Muscle of back (tissue), 11 donors: ENCODE data around the gene ZNF48. TPM values are rescaled to one million over a fixed set of nuclear protein-coding genes. Genes with fewer than 3 reads are reported as not detected.

Experiments
- DNase-seq, 3 donors: peaks; one replicate each; pipeline versions ENCODE4 v3.0.0 to v3.0.0-alpha.2; 2013
- polyA plus RNA-seq, 10 donors: library from polyadenylated mRNA; unstranded; fragments of 120-200 nt; gene quantifications; one replicate each; pipeline ENCODE4 v1.2.1, GENCODE V29; 2013; ENCODE audit not compliant: insufficient read length in 10 of 10

ZNF48 gene
- polyA plus RNA-seq, 10 donors, result 4.8 to 8.4 (median 5.9) TPM

DNA sequence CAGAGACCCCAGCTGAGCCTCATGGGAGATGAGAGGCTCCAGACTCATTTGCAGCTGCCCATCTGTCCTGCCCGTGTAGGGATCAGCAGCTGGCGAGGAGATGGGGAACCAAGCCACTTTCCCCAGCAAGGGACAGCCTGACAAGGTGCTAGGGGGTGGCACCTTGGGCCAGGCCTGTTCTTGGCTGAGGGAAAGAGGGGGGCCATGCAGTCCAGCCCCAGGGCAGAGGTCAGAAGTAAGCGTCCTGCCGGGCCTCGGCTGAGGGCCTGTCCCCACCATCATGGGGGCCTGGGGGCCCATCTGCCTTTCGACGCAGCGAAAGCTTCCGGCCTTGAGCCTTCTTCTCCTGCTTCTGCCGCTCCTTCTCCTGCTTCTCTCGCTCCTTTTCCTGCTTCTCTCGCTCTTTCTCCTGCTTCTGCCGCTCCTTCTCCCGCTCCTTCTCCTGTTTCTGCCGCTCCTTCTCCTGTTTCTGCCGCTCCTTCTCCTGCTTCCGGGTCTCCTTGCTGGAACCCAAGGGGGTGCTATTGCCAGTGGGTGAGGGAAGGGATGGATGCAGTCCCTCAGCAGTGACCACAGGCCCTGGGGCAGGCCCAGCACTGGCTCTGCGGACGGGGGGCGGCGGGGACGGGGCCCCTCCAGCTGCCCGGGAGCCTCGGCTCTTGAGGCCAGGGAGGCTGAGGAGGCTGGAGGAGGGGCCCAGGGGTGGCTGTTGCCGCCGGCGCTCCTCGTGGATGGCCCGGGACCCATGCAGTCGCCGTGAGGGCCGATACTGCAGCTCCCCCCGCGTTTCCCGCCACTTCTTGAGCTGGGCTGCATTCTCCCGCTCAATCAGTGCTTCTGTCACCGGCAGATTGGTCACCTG is 37.3 kb upstream of the ZNF48 start:
- no peak for DNase-seq

DNA sequence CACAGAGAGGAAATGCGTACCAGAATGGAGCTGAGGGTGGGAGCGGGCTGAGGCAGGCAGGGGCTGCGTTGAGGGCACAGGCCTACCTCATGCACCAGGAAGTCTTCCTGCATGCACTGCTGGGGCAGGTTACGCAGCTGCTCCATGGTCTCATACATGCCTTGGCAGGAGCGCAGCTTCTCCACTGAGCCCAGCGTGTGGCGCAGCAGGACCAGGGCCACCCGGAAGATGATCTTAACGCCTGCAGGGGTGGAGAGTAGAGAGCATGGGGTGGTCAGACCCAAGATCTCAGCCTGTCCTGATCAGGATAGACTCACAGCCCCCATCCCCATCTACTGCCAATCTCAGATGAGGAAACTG is 36.7 kb upstream of the ZNF48 start:
- DNase-seq, result no peak

DNA sequence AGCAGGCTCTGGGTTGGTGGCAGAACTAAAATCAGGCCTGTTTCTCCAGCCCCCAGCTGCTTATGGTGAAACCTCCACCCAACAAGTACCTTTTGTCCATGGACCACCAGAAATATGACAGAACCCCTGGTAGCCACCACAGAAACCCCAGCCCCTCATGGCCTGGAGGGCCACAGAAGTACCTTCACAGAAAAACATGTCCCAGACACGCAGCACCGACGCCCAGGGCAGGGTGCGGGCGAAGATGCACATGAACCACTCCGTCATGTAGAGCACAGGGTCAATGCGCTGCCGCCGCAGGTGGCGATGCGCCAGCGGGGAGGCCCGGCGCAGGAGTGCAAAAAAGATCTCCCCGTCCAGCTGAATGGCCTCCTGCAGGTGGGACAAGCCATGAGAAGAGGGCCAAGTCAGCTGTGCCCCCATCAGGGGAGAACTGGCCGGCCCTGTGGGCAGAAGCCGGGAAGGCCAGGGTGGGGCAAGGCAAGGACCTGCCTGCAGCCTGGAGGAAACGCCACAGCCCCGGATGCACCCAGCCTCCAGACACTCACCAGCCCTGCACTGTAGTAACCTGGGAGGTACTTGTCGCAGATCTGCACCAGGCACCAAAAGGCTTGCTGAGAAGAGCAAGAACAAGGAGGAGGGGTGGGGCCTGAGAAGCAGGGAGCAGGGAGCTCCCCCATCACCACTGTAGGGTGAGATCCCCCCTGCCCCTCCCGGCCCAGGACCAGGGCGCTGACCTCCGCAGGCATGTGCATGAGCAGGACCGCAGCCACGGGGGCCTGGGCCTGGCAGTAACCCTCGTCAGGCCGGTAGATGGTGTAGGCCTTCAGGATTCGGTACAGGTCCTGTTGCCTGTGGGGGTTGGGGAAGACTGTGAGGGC is 36.0 kb upstream of the ZNF48 start:
- no peak for DNase-seq

DNA sequence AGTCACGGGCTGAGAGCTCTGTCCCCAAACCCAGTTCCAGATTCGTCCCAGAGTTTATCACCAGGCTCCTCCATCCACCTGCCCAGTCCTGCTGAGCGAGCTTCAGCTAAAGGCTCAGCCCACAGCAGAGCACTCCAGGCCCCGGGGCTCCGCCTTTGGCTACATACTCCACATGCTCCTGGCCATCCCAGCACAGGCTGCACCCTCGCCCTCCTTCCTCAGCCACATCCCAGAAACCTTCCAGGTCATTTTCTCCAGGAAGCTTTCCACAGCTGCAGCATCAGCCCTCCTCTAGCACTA is 35.4 kb upstream of the ZNF48 start:
- DNase-seq, result no peak

DNA sequence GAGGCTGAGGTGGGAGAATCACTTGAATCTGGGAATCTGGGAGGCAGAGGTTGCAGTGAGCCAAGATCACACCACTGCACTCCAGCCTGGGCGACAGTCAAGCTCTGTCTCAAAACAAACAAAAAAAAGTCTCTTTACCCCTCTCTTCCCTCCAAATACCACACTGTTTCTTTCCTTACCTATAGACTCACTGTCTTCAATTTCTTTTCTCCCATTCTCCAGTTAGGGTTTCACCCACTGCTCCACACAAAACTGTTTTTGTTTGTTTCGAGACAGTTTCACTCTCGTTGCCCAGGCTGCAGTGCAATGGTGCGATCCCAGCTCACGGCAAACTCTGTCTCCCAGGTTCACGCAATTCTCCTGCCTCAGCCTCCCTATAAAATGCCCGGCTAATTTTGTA is 34.0 kb upstream of the ZNF48 start:
- DNase-seq, result no peak

DNA sequence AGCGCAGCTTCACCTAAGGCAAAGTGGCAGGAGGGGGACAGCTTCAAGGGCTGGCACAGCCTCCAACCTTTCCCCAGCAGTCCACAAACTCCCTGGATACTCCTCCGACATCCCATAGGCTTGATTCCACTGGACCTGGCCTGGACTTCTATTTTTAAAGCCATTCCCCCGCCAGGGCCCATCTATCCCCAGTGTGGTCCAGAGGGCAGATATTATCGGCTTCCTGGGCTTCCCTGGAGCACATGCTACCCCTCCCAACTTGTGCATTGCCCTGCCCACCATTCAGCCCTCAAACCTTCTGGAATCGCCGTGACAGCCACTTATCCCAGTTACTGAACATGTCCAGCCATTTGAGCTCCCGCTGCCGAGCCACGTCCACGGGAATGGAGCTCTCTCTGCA is 30.0 kb upstream of the ZNF48 start:
- no peak for DNase-seq

DNA sequence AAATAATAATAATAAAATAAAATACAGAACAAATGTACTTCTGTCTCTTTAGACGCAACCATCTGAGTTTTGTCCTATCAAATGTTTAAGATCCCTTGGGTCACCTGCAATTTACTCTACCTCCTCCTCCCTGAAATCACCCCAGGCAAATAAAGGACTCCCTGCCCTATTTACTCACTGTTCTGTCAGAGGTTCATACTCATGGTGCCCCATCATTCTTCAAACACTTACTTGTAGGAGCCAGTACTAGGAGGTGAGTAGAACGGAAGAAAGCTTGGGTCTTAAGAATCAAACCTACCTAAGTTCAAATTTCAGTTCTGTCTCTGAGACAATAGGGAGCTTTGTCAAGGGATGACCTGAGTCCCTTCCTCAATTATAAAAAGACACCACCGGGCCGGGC is 28.7 kb upstream of the ZNF48 start:
- DNase-seq, result no peak

DNA sequence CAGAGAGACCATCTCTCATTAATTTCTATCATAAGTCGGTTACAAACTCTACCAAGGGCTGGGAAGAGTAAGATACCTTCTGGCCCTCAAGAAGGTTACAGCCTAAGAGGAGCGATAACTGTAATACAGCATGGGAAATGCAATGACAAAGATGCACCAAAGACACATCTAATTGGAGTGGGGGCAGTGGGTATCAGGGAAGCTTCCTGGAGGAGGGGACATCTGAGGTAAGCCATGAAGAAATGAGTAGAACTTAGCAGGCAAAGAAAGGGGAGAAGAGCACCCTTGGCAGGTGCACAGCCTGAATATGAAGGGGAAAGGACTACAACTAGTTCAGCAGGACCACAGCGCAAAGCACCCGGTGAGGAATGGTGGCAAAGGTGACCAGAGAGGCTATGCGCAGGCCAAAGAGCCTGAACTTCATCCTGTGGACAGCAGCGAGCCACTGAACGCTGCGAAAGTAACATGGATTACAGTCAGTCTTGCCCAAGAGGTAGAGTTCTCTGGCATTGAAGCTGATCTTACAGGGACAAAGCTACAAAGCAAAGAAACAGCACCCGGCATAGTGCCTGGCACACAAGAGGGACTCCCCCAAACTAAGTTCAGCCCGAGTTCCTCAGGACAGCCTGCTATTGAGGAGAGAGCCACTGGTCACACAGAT is 27.7 kb upstream of the ZNF48 start:
- no peak for DNase-seq

DNA sequence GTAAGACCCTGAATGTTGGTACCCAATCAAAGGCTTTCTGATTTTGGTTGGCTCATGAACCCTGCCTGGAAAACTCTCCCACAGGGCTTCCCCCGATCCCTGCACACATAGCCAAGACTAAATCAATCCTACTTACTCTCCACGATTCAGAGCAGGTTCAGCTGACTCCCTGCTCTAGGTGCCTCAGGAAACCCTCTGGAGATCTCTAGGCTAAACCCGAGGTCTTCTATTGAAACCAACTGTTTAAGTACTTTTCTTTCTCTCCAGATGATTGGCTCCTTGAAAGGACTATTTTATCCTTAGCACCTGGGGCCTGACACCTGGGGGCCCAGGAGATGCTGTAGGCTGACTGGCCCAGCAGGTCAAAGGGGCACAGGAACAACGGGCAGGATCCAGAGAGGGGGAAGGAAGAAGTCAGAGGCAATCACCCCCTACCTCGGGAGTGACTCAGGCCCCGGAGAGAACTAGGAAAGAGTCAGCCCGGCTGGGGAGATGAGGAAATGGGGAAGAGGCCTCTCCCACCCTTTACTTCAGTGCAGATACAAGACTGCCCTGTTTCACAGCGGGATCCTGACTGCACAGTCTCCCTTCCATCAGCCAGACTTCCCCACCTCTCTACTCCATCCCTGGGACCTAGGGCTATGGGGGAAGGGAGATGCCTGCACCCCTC is 27.0 kb upstream of the ZNF48 start:
- DNase-seq, result no peak

DNA sequence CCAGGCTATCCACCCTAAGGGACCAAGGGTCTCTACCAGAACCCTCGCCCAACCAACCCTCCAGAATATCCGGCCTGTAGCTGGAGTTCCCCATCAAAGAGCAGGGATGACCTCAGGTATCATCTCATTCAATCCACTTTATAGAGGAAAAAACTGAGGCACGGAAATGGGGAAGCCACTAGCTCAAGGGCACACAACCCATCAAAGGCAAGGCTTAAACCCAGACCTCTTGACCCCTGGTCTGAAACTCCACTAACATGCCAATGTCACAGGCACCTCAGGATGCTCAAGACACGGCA is 26.5 kb upstream of the ZNF48 start:
- DNase-seq, result no peak

DNA sequence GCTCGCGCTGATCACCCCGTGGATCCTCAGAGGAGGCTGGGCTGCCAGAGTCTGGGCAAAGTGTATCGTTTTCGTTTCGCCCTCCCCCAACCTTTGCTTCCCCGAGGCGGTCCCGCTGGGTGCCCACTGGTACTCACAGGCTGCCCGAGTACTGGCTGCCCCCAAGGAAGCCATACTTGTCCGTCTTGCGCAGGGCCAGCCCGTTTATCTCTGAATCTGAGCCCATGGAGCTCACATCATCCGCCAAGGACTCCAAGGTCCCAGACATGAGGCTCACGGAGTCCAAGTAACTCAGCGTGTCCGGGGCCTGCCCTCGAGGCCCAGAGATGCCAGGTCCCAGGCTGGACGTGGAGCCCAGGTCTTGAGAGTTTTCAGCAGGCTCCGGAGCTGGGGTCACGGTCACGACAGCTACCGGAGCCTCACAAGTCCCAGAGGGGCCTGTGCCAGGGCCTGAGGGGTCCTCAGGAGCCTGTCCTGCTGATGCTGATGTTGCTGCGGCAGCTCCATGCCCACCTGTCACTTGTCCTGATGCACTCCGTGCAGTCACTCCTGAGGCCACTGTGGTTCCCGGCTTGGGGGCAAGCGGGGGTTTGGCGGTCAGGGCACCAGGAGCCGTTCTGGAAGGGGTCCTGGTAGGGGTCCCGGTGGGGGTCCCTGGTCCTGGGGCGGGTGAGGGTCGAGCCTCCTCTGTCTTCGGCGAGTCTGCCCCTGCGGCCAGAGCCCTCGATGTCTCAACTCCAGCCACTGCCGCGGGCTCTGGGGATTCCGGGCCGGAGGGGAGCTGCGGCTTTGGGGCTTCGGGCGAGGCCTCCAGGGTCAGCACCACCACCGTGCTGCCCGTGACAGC is 25.9 kb upstream of the ZNF48 start:
- peak in 1 of 3 donors; percentile 53 for DNase-seq

DNA sequence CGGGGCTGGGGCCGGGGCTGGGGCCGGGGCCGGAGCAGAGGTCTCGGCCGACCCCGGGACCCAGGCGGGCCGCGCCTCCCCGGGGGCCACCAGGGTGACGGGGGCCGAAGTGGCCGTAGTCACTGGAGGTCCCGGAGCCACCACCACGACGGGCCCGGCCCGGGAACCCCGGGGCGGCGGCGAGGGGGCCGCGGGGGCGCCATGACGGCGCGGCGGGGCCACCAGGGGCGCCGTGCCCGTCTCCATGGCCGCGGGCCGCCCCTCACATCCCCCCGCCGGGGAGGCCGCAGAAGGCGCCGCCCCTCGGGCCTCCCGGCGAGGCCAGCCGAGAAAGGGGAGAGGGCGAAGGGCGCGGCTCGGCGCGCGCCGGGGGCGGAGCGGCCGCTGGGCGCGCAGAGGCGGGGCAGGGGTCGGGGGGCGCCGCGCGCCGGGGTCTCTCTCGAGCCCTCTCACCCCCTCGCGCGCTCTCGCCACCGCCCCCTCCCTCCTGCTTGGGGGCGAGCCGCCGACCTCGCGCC is 25.2 kb upstream of the ZNF48 start:
- DNase-seq, result no peak

DNA sequence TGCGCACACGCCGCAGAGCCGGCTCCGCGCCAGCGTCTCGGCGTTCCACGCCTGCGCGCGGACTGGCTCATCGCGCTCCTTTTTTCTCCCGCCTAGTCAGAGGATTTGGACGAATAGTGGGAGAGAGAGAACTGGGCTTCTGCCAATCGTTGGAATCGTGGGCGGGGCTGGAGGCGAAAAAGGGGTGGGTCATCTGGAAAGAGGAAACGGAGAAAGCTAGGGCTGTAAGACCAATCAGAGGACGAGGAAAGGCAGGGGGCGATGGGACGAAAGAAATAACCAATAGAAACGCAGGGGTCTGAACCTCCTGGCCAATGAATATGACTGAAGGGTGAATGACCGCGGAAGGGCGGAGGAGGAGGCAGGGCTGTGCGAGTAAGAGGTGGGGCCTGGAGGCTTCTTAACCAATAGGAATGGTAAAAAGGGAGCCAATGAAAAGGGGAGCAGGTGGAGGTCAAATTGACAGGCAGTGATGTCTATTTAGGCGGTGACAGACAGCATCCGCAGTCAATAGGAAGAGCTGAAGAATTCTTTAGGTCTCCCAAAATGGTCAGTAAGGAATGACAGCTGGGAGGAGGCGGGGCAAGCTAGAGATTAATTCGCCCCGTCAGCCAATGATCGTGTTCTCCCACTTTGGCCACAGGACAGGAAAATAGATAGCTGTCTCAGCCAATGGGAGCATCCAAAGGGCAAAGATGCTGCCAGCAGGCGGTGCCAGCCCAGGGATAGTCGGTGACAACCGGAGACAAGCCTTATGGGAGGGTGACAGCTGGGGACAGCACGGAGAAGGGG is 24.6 kb upstream of the ZNF48 start, which contains the start of gene TBC1D10B:
Gene TBC1D10B (minus strand): TSS at position 39 of the 792 bp plus-strand sequence. CDS start 311 bp downstream, outside the sequence.
- DNase-seq, result peak; percentile 100

DNA sequence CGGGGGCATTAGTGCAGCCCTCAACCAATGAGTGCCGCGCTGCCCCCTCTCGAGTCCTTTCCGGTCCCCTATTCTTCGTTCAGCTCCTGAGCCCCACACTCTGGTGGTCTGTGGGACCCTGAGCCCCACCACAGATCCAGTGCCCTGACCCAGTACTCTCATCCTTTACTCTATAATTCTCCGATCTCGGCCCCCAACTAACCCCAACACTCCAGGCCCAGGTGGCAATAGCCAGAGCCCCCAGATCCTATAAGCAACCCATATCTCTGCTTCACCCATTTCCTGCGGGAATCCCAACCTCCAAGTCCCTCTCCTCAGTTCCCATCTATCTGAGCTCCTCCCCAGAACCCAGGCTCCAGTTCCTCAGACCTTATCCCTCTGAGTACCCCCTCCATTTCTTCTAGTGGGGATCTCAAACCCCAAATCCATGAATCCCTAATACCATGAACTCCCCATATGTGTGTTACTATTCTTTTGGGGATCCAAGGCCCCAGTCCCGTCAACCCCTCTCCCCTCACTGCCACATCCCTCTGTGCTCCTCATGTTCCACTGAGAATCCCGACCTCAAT is 23.9 kb upstream of the ZNF48 start:
- no peak for DNase-seq

DNA sequence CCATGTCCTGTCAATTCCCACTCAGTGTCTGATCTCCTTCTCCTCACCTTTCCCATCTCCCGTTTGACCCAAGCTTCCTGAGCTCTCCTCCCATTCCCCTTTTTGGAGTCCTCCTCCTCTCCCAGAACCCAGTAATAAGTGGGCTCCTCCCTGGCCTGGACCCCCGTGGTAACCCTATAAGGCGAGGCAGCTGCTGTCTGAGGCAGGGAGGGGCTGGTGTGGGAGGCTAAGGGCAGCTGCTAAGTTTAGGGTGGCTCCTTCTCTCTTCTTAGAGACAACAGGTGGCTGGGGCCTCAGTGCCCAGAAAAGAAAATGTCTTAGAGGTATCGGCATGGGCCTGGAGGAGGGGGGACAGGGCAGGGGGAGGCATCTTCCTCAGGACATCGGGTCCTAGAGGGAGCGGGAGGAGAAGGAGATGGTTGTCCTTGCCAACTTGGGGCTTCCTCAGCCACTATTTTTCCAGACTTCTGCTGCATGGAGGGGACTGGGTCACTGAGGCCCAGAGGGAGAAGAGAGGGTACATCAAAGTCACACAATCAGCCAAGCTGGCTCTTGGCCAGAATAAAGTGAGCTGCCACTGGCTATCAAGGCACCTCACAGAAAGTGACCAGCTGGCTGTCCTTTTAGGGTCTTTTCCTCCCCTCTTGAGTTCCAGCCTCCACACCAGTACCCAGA is 23.0 kb upstream of the ZNF48 start:
- DNase-seq, result peak; percentile 65 to 80 (median 66)

DNA sequence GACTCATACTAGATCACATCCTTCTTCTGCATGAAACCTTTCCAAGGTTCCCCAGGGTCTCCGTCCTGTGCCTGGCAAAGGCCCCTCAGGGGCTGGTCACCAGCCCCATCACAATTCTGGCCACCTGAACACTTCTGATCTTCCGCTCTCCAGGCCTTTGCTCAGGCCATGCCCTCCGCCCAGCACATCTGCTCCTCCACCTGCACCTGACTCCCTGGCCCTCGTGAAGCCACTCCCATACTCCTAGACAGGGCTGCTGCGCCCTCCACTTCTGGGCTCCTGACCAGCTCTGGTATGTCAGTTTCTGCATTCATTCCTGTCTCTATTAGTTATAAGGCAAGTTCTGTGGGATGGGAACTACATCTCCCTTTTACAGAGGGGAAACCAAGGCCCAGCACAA is 22.5 kb upstream of the ZNF48 start:
- DNase-seq, result no peak

DNA sequence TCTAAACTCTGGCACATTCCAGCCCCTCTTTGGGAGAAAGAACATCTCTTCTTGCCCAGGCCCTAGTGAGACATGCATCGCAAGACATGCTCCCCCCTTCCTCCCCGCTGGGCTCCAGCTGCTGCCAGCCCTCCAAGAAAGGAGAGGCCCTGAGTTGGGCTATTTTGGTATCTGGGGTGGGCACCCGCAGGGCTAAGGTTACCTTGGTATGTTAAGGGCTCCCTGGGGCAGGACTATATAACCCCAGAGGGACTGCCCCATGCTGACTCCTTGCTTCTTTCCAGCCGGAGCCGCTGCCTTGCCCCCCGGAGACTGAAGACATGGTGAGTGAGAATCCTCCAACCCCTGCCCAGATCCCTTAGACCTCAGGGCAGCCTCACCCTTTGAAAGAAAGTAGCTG is 20.7 kb upstream of the ZNF48 start, which contains the start of gene MYL11:
Gene MYL11 (plus strand): TSS at position 265 of the 400 bp plus-strand sequence. CDS start 56 bp downstream, at position 321.
- peak in 1 of 3 donors; percentile 75 for DNase-seq

DNA sequence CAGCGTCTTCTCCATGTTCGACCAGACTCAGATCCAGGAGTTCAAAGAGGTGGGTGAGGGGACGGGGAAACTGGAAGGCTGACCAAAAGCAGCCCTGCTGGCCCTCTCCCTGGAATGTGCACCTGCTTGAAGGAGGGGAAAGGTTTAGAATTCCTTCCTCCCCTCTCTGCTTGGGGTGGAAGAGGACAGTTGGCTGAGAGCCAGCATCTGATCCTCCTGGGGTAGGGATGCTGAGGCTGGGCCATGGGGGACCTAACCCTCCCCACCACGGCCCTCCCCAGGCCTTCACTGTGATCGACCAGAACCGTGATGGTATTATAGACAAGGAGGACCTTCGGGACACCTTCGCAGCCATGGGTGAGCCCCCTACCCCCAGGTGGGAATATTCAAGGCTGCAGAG is 19.4 kb upstream of the ZNF48 start:
- no peak for DNase-seq

DNA sequence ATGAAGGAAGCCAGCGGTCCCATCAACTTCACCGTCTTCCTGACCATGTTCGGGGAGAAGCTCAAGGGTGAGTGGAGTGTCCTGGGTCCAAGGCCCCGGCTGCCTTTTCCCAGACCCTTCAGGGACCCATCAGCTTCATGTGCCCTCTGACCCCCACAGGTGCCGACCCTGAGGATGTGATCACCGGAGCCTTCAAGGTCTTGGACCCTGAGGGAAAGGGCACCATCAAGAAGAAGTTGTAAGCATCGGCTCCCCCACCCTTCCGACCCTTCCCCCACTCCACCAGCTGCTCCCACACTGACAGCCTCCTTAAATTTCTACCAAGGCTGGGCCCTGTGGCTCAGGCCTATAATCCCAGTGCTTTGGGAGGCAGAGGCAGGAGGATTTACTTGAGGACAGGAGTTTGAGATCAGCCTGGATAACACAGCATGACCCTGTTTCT is 18.7 kb upstream of the ZNF48 start:
- peak in 1 of 3 donors; percentile 17 for DNase-seq
